Measurements from ENCODE around the gene SYT12.

DNA sequence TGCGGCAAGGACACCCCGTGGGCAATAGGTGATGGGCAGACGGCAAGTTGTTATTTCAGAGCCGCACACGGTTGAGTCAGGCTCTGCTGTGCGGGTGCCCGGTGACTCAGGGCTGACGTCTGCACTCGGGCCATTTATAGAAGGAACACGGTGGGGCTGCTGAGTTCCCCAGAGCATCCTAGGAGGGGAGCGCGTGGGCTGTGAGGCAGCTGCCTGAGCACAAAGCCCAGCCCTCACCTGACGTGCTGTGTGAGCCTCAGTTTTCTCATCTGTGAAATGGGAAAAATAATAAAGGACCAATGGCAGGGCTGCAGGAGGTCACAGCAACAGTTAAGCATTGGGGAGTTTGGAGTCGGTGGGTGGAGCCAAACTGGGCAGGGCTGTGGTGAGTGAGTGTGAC, 22.4 kb downstream of the SYT12 start:
- TF ChIP-seq, protein P1, sequence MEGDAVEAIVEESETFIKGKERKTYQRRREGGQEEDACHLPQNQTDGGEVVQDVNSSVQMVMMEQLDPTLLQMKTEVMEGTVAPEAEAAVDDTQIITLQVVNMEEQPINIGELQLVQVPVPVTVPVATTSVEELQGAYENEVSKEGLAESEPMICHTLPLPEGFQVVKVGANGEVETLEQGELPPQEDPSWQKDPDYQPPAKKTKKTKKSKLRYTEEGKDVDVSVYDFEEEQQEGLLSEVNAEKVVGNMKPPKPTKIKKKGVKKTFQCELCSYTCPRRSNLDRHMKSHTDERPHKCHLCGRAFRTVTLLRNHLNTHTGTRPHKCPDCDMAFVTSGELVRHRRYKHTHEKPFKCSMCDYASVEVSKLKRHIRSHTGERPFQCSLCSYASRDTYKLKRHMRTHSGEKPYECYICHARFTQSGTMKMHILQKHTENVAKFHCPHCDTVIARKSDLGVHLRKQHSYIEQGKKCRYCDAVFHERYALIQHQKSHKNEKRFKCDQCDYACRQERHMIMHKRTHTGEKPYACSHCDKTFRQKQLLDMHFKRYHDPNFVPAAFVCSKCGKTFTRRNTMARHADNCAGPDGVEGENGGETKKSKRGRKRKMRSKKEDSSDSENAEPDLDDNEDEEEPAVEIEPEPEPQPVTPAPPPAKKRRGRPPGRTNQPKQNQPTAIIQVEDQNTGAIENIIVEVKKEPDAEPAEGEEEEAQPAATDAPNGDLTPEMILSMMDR (IDR thresholded peaks at IDR 0.05), result no peak
- no peak for TF ChIP-seq POLR2A (IDR thresholded peaks at IDR 0.05)

Measured in Peyer's patch (tissue), 4 donors.